ENCODE data around the gene ROR1.
"Not testable (repeated sequence)": the region's sequence is repeated elsewhere in the genome, so short reads cannot be mapped to it uniquely, and the experiment has no call there.

The ROR1 gene

DNA sequence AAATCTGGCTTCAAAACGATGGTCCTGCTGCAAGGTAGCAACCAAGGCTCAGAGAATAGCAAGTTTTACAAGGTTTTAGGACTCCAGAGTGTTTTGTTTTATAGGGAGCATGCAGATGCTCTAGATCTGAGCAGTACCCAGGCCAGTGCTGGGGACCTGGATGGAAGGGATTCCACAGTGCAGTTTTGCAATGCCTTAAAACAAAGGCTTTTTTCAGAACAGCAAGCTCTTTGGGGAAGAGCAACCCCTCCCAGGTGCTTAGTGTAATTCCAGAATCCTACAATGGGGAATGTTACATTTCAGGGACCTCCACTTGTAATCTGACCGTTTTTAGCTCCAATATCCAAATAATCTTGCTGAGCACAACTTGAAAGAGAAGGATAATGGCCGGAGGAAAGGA lies 6.7 kb downstream of the ROR1 start:
- TF ChIP-seq, protein P1, sequence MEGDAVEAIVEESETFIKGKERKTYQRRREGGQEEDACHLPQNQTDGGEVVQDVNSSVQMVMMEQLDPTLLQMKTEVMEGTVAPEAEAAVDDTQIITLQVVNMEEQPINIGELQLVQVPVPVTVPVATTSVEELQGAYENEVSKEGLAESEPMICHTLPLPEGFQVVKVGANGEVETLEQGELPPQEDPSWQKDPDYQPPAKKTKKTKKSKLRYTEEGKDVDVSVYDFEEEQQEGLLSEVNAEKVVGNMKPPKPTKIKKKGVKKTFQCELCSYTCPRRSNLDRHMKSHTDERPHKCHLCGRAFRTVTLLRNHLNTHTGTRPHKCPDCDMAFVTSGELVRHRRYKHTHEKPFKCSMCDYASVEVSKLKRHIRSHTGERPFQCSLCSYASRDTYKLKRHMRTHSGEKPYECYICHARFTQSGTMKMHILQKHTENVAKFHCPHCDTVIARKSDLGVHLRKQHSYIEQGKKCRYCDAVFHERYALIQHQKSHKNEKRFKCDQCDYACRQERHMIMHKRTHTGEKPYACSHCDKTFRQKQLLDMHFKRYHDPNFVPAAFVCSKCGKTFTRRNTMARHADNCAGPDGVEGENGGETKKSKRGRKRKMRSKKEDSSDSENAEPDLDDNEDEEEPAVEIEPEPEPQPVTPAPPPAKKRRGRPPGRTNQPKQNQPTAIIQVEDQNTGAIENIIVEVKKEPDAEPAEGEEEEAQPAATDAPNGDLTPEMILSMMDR (IDR thresholded peaks at IDR 0.05; ENCODE audit: low read depth, low read length) = no peak

DNA sequence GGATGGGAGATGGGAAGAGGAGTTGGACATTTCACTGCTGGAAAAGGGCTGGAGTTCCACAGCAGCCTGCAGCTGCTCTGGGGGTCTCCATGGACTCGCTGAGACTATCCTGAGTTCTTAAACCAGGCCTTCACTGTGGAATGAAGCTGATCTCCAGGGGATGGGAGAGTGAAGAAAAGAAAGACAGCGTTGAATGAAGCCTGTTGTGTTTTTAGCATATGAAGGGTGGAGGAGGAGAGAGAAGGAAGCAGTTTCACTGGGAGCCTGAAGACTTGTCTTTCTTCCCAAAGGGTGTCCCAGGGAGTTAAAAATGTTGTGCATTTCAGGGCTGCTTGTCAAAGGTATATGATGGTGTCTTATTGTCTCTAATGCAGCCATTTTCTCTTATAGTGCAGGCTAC lies 9.2 kb downstream of the ROR1 start:
- TF ChIP-seq, protein P1 (IDR thresholded peaks at IDR 0.05; ENCODE audit: low read depth, low read length) = no peak
- no peak overlapping the region for H3K4me3 ChIP-seq (replicated peaks in 1 of 2; ENCODE audit: low read depth in 2 of 2, low read length in 2 of 2)

More for the DNA sequence above, 6.7 kb downstream of the ROR1 start:
- no peak for DNase-seq (ENCODE audit: low read depth in 2 of 2)
- H3K4me3 ChIP-seq (replicated peaks in 1 of 2; ENCODE audit: low read depth in 2 of 2, low read length in 2 of 2) = no peak overlapping the region

DNA sequence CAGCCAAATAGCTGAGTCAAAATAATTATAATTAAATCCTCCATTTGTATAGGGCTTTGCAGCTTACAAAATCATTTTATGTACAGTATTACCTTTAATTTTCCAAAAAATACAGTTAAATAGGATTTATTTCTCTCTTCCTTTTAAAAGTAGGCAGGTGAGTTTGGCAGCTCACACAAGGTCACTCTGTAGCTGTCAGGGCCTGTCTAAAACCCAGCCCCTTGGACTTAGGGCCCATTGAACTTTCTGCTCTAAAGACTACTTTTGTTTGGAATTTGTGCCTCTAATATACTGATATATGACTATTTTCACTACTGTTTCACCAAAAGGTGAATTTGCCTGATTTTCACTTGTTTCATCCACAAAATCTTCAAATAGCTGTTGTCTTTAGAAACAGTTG lies 10.3 kb downstream of the ROR1 start:
- DNase-seq (ENCODE audit: low read depth in 2 of 2) = no peak
- H3K4me3 ChIP-seq (replicated peaks in 1 of 2; ENCODE audit: low read depth in 2 of 2, low read length in 2 of 2) = no peak overlapping the region
- TF ChIP-seq, protein P1 (IDR thresholded peaks at IDR 0.05; ENCODE audit: low read depth, low read length) = no peak

More for the DNA sequence above, 9.2 kb downstream of the ROR1 start:
- DNase-seq (ENCODE audit: low read depth in 2 of 2) = no peak

DNA sequence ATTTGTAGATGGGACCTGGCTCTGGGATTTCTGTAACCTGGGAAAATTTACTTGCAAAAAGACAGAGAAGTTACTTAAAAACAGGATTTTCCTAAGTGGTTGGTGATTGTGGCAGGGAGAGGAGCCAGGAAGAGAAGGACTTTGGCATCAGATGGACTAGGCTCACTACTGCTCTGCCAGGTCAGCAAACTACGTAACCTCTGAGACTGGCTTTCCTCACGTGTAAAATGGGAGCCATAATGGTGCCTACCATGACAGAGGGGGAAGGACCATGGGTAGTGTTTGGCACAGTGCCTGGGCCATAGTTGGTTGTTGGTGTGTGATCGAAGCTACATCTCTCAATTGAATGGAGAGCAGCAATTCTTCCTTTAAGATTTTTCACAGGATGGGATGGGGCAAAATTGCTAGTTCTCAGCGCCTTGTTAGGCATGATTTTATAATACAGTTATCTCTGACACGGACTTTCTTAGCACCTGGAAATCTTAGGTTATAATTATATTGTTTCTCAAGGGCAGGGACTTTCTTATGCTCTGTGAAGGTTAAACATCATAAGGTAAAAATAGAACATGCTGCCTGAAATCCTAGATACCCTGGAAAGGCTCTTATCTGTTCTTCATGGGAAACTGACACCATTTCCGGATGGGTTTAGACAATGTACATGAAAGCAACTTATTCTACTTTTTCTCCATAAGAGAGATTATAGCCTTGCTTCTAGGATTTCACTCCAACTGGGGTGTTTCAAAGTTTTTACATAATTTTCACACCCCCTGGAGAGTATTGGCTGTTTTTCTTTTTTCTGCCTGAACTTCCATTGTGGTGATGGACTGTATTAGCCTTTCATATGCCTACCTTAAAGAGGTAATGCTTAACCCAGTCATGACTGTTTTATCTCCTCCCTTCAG lies 10.9 kb downstream of the ROR1 start:
- DNase-seq (ENCODE audit: low read depth in 2 of 2) = no peak
- TF ChIP-seq, protein P1 (IDR thresholded peaks at IDR 0.05; ENCODE audit: low read depth, low read length) = no peak
- H3K4me3 ChIP-seq (replicated peaks in 1 of 2; ENCODE audit: low read depth in 2 of 2, low read length in 2 of 2) = no peak overlapping the region

DNA sequence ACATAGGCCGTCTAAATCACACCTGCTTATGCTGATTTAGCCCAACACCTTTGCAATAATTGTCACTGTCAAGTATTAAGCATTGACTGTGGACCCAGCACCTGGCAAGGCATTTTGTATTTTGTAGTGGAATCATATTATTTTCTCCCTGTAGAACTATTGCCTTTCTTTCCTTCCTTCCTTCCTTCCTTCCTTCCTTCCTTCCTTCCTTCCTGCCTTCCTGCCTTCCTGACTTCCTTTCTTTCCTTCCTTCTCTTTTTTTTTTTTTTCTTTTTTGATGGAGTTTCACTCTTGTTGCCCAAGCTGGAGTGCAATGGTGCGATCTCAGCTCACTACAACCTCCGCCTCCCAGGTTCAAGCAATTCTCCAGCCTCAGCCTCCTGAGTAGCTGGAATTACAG lies 13.5 kb downstream of the ROR1 start:
- H3K4me3 ChIP-seq (replicated peaks in 1 of 2; ENCODE audit: low read depth in 2 of 2, low read length in 2 of 2); DNase-seq (ENCODE audit: low read depth in 2 of 2): not testable (repeated sequence)

DNA sequence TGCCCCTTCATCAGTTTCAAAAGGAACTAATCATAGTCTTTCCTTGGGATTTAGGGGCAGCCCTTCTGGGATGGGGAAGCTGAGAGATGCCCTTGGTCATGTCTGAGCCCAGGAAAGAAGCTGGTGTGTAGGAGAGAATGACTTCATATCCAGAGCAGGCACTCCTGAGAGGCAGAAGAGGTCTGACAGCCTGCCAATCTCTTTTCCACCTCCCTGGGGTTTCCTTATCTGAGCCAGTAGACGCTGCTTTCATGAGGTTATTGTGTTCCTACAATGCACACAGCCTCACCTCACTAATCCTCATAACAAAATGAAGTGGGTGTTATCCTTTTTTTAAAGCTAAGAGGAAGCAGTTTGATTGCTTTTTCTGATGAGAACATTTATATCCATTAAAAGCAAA lies 14.1 kb downstream of the ROR1 start:
- no peak for DNase-seq (ENCODE audit: low read depth in 2 of 2)
- TF ChIP-seq, protein P1 (IDR thresholded peaks at IDR 0.05; ENCODE audit: low read depth, low read length) = no peak
- H3K4me3 ChIP-seq (replicated peaks in 1 of 2; ENCODE audit: low read depth in 2 of 2, low read length in 2 of 2) = no peak overlapping the region

DNA sequence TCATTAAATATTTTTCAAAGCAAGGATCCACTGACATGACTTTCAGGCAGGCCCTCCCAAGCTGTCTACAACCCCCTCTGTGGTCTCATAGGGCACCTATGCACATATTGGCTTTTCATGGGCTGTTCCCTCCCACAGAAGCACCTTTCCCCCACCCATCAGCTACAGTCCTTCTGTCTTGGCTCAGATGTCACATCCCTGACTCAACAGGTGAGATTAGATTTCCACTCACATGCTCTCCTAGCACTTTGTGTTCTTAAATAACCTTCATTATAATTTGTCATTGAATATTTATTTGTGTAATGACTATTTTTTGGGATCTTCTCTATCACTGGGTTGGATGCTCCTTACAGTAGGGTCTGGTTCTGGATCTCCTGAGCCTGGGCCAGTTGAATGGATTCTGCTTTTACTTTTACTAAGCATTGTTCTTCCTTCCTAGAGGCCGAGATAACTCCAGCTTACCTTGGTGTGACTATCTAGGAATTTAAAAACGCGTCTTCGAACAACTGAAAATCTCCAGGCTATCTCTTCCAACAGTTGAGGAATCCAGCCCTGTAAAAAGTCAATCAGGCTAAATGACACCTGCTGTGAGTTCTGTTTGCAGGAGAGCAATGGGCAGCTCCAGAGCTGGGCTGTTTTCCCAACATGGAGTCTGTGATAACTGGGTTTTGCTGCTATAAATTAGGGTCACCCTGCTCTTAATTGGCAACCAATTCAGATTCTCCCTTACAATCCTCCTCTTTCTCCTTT lies 16.2 kb downstream of the ROR1 start:
- TF ChIP-seq, protein P1 (IDR thresholded peaks at IDR 0.05; ENCODE audit: low read depth, low read length) = no peak
- no peak for DNase-seq (ENCODE audit: low read depth in 2 of 2)
- no peak overlapping the region for H3K4me3 ChIP-seq (replicated peaks in 1 of 2; ENCODE audit: low read depth in 2 of 2, low read length in 2 of 2)
